ENCODE data around the gene DNASE1L3.
A peak's percentile ranks its signal among the peaks of the same experiment; 100 is the strongest.

The DNASE1L3 gene

GRCh38 chr3:58241306-58242044 lies 30.7 kb upstream of the DNASE1L3 start:
- TF ChIP-seq CTCF (conservative IDR thresholded peaks at IDR 0.05; ENCODE audit: low read length), result no peak
- no peak for DNase-seq (ENCODE audit: low read depth)
- no peak overlapping the region for H3K4me3 ChIP-seq (ENCODE audit: low read length)

GRCh38 chr3:58238830-58239229 lies 28.1 kb upstream of the DNASE1L3 start:
- TF ChIP-seq CTCF (conservative IDR thresholded peaks at IDR 0.05; ENCODE audit: low read length), result no peak
- DNase-seq (ENCODE audit: low read depth), result no peak
- no peak overlapping the region; the same call in 1 of the 2 replicates for H3K4me3 ChIP-seq (ENCODE audit: low read length)

DNA sequence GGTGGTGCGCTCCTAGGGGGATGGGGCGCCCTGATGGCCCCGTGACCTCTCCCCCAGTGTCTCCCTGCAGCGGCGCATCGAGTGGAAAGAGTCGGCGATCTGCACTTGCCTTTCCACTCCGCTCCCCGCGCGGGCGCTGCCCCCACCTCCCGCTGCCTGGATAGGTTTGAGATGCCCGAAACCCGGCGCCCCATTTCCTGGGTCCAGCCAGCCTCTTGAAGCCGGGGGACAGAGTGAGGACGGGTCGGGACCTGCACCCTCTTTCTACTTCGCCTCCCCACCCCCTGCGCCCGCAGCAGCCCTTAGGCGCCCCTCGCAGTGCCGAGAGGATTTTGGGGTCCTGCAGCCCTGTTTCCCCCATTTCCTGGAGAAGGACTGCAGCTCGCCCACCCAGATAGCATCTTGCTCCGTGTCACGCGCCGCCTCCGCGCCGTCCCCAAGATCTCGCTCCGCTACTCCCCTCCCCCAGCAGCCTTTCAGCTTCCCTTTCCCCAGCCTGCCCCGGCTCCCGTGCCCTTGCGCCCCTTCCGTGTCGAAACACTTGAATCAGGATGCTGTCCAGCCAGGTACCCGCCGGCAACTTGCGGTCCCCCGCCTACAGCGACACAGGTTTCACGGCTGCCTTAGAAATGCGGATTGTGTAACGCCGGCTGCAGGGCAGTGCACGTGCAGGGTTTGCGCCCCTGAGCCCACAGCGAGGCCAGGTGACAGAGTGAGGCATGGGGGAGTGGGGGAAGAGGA lies 27.3 kb upstream of the DNASE1L3 start:
- H3K4me3 ChIP-seq (ENCODE audit: low read length), result peak overlapping the region; percentile 80
- peak; percentile 35 for DNase-seq (ENCODE audit: low read depth)
- no peak for TF ChIP-seq CTCF (conservative IDR thresholded peaks at IDR 0.05; ENCODE audit: low read length)

DNA sequence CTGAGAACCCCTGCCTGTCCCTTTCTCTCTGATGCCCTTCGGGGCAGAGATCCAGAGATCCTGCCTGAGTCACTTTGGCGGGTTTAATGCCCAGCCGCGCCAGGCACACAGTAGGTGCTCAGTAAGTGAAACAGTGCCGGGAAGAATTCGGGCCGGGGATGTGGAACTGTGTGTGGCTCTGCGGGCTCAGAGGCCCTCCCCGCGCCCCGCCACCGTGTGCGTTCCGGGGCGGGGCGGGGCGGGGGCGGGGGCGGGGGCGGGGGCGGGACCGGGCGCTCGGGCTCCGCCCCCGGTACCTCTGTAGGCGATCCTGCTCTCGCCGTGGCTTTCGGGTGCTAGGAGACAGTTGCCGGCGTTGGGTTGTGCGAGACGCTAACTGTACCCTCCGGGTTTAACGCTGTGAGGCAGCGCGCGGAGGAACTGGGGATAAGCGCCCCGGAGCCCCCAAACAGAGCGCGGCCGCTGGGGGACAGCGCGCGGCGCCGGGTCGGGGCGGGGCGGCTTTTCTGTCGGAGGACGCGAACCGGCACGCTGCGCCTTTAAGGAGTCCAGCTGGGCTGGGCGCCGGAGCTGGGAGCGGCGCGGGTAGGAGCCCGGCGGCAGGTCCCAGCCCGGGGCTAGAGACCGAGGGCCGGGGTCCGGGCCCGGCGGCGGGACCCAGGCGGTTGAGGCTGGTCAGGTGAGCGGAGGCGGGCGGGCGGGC lies 26.6 kb upstream of the DNASE1L3 start, which contains the start of gene ABHD6:
TSS of gene ABHD6 (plus strand) at position 555 of the 703 bp plus-strand sequence. CDS start 18,795 bp downstream, outside the sequence.
- peak within 1 kb of the TSS; percentile 80 for H3K4me3 ChIP-seq (ENCODE audit: low read length)
- DNase-seq (ENCODE audit: low read depth), result peak; percentile 57
- TF ChIP-seq CTCF (conservative IDR thresholded peaks at IDR 0.05; ENCODE audit: low read length), result peak; percentile 15; the same call in 1 of the 2 replicates

- TF ChIP-seq CTCF (conservative IDR thresholded peaks at IDR 0.05; ENCODE audit: low read length), result no peak
- H3K4me3 ChIP-seq (ENCODE audit: low read length), result peak overlapping the region; percentile 80
- no peak for DNase-seq (ENCODE audit: low read depth)
These were observed 25.9 kb upstream of the DNASE1L3 start for GRCh38 chr3:58236527-58237237.

- H3K4me3 ChIP-seq (ENCODE audit: low read length), result no peak overlapping the region
- no peak for TF ChIP-seq CTCF (conservative IDR thresholded peaks at IDR 0.05; ENCODE audit: low read length)
- no peak for DNase-seq (ENCODE audit: low read depth)
These were observed 25.2 kb upstream of the DNASE1L3 start for GRCh38 chr3:58235970-58236369.
